ENCODE results near the gene BABAM2. TPM values are rescaled to one million over a fixed set of nuclear protein-coding genes. Genes with fewer than 3 reads are reported as not detected.
A peak's percentile ranks its signal among the peaks of the same experiment; 100 is the strongest.

Gene BABAM2
- total RNA-seq, 1 donor from 2014 or later, result 43.5 TPM

GRCh38 chr2:27984153-27984552 lies 93.6 kb downstream of the BABAM2 start:
- Mint-ChIP-seq H3K4me1 (peaks cover 6% of the 10 kb centered on the region), H3K9me3 (peaks cover 11% of the 10 kb centered on the region), H3K4me3 (no peak overlapping the region), H3K27ac (no peak overlapping the region), H3K27me3 (ENCODE audit: low read depth) (no peaks in the 10 kb centered on the region), H3K36me3 (peaks cover 8% of the 10 kb centered on the region)
- TF ChIP-seq CTCF (IDR thresholded peaks at IDR 0.05; ENCODE audit: unreplicated experiment), result no peak
- no peak for DNase-seq (ENCODE audit: low spot score in 2 of 2, unreplicated experiment in 2 of 2)

GRCh38 chr2:27988306-27988705 lies 97.8 kb downstream of the BABAM2 start:
- DNase-seq (ENCODE audit: low spot score in 2 of 2, unreplicated experiment in 2 of 2), result no peak
- Mint-ChIP-seq H3K27me3 (ENCODE audit: low read depth) (no peaks in the 10 kb centered on the region), H3K4me1 (peaks cover 7% of the 10 kb centered on the region), H3K27ac (no peak overlapping the region), H3K9me3 (peaks cover 5% of the 10 kb centered on the region), H3K4me3 (no peak overlapping the region), H3K36me3 (peaks cover 7% of the 10 kb centered on the region)
- TF ChIP-seq CTCF (IDR thresholded peaks at IDR 0.05; ENCODE audit: unreplicated experiment), result no peak

GRCh38 chr2:27988718-27989117 lies 98.2 kb downstream of the BABAM2 start:
- no peak overlapping the region for H3K4me3 Mint-ChIP-seq
- peaks cover 7% of the 10 kb centered on the region for H3K36me3 Mint-ChIP-seq
- no peak overlapping the region for H3K27ac Mint-ChIP-seq
- no peaks in the 10 kb centered on the region for H3K27me3 Mint-ChIP-seq (ENCODE audit: low read depth)
- TF ChIP-seq CTCF (IDR thresholded peaks at IDR 0.05; ENCODE audit: unreplicated experiment), result no peak
- no peak for DNase-seq (ENCODE audit: low spot score in 2 of 2, unreplicated experiment in 2 of 2)
- peaks cover 7% of the 10 kb centered on the region for H3K4me1 Mint-ChIP-seq
- peaks cover 3% of the 10 kb centered on the region for H3K9me3 Mint-ChIP-seq

GRCh38 chr2:27989149-27989548 lies 98.6 kb downstream of the BABAM2 start:
- Mint-ChIP-seq H3K27me3 (ENCODE audit: low read depth) (no peaks in the 10 kb centered on the region), H3K9me3 (peaks cover 2% of the 10 kb centered on the region), H3K4me3 (no peak overlapping the region), H3K4me1 (peaks cover 7% of the 10 kb centered on the region), H3K27ac (no peak overlapping the region), H3K36me3 (peaks cover 7% of the 10 kb centered on the region)
- no peak for DNase-seq (ENCODE audit: low spot score in 2 of 2, unreplicated experiment in 2 of 2)
- no peak for TF ChIP-seq CTCF (IDR thresholded peaks at IDR 0.05; ENCODE audit: unreplicated experiment)

- TF ChIP-seq CTCF (IDR thresholded peaks at IDR 0.05; ENCODE audit: unreplicated experiment), result no peak
- no peak overlapping the region for H3K4me3 Mint-ChIP-seq
- peaks cover 4% of the 10 kb centered on the region for H3K9me3 Mint-ChIP-seq
- DNase-seq (ENCODE audit: low spot score in 2 of 2, unreplicated experiment in 2 of 2), result no peak
- peak overlapping the region; percentile 59 for H3K27ac Mint-ChIP-seq
- no peaks in the 10 kb centered on the region for H3K27me3 Mint-ChIP-seq (ENCODE audit: low read depth)
- H3K4me1 Mint-ChIP-seq, result peaks cover 7% of the 10 kb centered on the region
- H3K36me3 Mint-ChIP-seq, result peaks cover 13% of the 10 kb centered on the region
Measured at GRCh38 chr2:27990030-27990590, 99.6 kb downstream of the BABAM2 start.

- TF ChIP-seq CTCF (IDR thresholded peaks at IDR 0.05; ENCODE audit: unreplicated experiment), result no peak
- Mint-ChIP-seq H3K36me3 (peaks cover 19% of the 10 kb centered on the region), H3K27ac (no peak overlapping the region), H3K27me3 (ENCODE audit: low read depth) (no peaks in the 10 kb centered on the region), H3K4me3 (no peak overlapping the region), H3K4me1 (peaks cover 7% of the 10 kb centered on the region), H3K9me3 (peaks cover 8% of the 10 kb centered on the region)
- no peak for DNase-seq (ENCODE audit: low spot score in 2 of 2, unreplicated experiment in 2 of 2)
Measured at GRCh38 chr2:27991146-27991545, 100.6 kb downstream of the BABAM2 start.

All from mesothelial cell of epicardium (in vitro differentiated cells).